HG03520 (cell line): ENCODE results near the gene IGSF21.

Source experiments
- ATAC-seq: cut with Tn5 transposase; IDR thresholded peaks from one replicate; pipeline ENCODE4 v1.9.1; 2021; ENCODE audit warnings: mild to moderate bottlenecking, moderate library complexity; ENCODE audit not compliant: unreplicated experiment

IGSF21 gene

GRCh38 chr1:18107369-18108298 is at the start of gene IGSF21:
TSS of gene IGSF21 (plus strand) at chr1:18107798. CDS start at chr1:18108129, 331 bp downstream.
- ATAC-seq: no peak

- ATAC-seq: no peak
These were observed 49.2 kb upstream of the IGSF21 start for GRCh38 chr1:18058206-18058921.

GRCh38 chr1:18058981-18059605 is 48.5 kb upstream of the IGSF21 start:
- no peak for ATAC-seq

- ATAC-seq: no peak
These were observed 47.2 kb upstream of the IGSF21 start for GRCh38 chr1:18060366-18060765.

GRCh38 chr1:18062185-18062584 is 45.4 kb upstream of the IGSF21 start:
- ATAC-seq: no peak

GRCh38 chr1:18064534-18064933 is 43.1 kb upstream of the IGSF21 start:
- no peak for ATAC-seq

- ATAC-seq: no peak
These were observed 41.0 kb upstream of the IGSF21 start for GRCh38 chr1:18066576-18066975.

GRCh38 chr1:18069903-18070302 is 37.7 kb upstream of the IGSF21 start:
- no peak for ATAC-seq

GRCh38 chr1:18072066-18072465 is 35.5 kb upstream of the IGSF21 start:
- ATAC-seq: no peak

GRCh38 chr1:18073066-18073642 is 34.4 kb upstream of the IGSF21 start:
- no peak for ATAC-seq

- no peak for ATAC-seq
These were observed 29.9 kb upstream of the IGSF21 start for GRCh38 chr1:18077657-18078215.

GRCh38 chr1:18079941-18080735 is 27.5 kb upstream of the IGSF21 start:
- no peak for ATAC-seq

- no peak for ATAC-seq
These were observed 22.1 kb upstream of the IGSF21 start for GRCh38 chr1:18085387-18086074.

- no peak for ATAC-seq
These were observed 19.5 kb upstream of the IGSF21 start for GRCh38 chr1:18088077-18088594.

- no peak for ATAC-seq
These were observed 18.1 kb upstream of the IGSF21 start for GRCh38 chr1:18089488-18089887.

- no peak for ATAC-seq
These were observed 17.0 kb upstream of the IGSF21 start for GRCh38 chr1:18090636-18091035.

GRCh38 chr1:18091660-18092446 is 15.7 kb upstream of the IGSF21 start:
- ATAC-seq: no peak

- ATAC-seq: no peak
These were observed 14.4 kb upstream of the IGSF21 start for GRCh38 chr1:18093193-18093592.
